Mucosa of descending colon (tissue), 3 donors: ENCODE measurements around the gene ROBO1. TPM values are rescaled to one million over a fixed set of nuclear protein-coding genes. Genes with fewer than 3 reads are reported as not detected.
"Not testable (repeated sequence)": the region's sequence is repeated elsewhere in the genome, so short reads cannot be mapped to it uniquely, and the experiment has no call there.

Source experiments
- ATAC-seq: fragments of 200-7000 bp; cut with Tn5 transposase; one replicate; pipeline ENCODE4 v1.9.1; 2020; ENCODE audit warnings: mild to moderate bottlenecking, moderate library complexity
- DNase-seq, 3 donors: peaks; one replicate each; pipeline ENCODE4 v3.0.0-alpha.2; 2020
- H3K36me3 ChIP-seq: fragments of 200-600 bp; one replicate; pipeline ENCODE4 v1.8.0; 2021; ENCODE audit warnings: low read depth, mild to moderate bottlenecking
- H3K4me1 ChIP-seq: fragments of 200-600 bp; one replicate; pipeline ENCODE4 v1.8.0; 2021; ENCODE audit warnings: low read depth, mild to moderate bottlenecking
- H3K4me3 ChIP-seq: fragments of 200-600 bp; one replicate; pipeline ENCODE4 v1.8.0; 2021; ENCODE audit warnings: mild to moderate bottlenecking
- H3K9me3 ChIP-seq: fragments of 200-600 bp; one replicate; pipeline ENCODE4 v1.8.0; 2021; ENCODE audit warnings: mild to moderate bottlenecking
- intact Hi-C, 2 donors: fragments of 100-400 bp; cut with DNase I in 1 of 2; cut with micrococcal nuclease in 1 of 2; formaldehyde crosslinking; loops; one replicate each; pipeline versions ENCODE4 v1.11.0 to v1.11.1; 2022; cut with DNase I, micrococcal nuclease
- total RNA-seq, 3 donors: library from RNA; stranded (reverse); fragmentation: NEBNext Ultra II Directional in 2 of 3; extraction: Animal tissue kit (Norgen Biotek cat#: 25700) in 2 of 3; gene quantifications; one replicate each; pipeline versions ENCODE4 v1.2.1 to v1.2.4, GENCODE V29; 2021 to 2023
- TF ChIP-seq, protein P1 (sequence below): fragments of 200-600 bp; IDR thresholded peaks from one replicate; pipeline ENCODE4 v1.8.0; 2022; ENCODE audit warnings: antibody characterized with exemption, mild to moderate bottlenecking
- donor health status: DM: no; HTN: no; CAD: no; lungs with moderate emphysema.
- donor health status: DM: no; HTN: no; CAD: no.
- donor health status: DM: no; HTN: yes; CAD: no.

ROBO1 gene
- total RNA-seq, 3 donors from 2014 or later, result 4.3 to 22.7 (median 10.1) TPM

DNA sequence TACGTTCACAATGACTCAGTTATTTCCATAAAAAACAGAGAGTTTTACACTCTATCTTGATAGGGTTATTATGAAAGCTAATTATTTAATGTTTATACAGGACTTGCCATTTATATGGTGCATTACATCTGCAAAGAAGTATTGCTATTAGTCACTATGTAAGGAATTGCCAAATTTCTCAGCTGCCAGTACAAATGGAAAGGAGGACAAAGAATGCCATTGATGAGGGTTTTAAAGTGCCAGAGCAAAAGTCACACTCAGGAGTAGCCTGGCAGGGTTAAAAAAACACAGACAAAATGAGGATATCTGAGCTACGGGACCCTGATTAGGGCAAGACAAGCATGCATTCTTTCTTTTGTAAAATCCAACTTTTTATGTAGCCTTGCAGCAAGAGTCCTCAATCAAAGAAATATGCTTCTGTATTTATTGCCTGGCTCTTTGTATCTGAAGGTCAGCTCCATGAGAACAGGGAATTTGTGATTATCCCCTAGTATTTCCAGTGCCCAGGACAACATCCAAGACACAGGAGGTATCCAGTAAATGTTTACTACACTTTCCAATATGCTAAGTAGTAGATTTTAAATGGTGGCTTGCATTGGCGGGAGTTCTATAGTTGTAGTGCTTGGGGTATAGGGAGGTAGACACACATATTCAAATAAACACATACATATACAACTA lies 1013.6 kb downstream of the ROBO1 start:
- ATAC-seq (no peak), DNase-seq (no peak)
- Histone ChIP-seq H3K4me1 (no peaks in the 10 kb centered on the region), H3K9me3 (no peaks in the 10 kb centered on the region), H3K4me3 (no peak overlapping the region), H3K36me3 (no peaks in the 10 kb centered on the region)
- intact Hi-C loops, result no loop called here
- TF ChIP-seq, protein P1, sequence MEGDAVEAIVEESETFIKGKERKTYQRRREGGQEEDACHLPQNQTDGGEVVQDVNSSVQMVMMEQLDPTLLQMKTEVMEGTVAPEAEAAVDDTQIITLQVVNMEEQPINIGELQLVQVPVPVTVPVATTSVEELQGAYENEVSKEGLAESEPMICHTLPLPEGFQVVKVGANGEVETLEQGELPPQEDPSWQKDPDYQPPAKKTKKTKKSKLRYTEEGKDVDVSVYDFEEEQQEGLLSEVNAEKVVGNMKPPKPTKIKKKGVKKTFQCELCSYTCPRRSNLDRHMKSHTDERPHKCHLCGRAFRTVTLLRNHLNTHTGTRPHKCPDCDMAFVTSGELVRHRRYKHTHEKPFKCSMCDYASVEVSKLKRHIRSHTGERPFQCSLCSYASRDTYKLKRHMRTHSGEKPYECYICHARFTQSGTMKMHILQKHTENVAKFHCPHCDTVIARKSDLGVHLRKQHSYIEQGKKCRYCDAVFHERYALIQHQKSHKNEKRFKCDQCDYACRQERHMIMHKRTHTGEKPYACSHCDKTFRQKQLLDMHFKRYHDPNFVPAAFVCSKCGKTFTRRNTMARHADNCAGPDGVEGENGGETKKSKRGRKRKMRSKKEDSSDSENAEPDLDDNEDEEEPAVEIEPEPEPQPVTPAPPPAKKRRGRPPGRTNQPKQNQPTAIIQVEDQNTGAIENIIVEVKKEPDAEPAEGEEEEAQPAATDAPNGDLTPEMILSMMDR, result no peak

DNA sequence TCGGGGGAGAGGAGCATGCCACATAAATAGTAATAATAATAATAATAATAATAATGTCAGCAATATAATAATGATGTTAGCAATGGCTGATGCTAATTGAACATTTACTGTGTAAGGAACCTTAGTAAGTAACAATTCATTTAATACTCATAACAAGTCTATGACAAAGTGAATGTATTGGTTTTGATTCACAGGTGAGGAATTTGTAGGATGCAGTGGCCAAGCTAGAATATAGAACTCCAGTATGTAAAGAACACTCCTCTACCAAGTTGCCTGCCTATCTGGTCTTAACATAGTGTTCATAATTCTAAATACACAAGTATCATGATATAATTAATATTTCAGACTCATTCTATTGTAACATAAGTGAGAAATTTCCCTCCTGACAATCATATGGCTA lies 1016.5 kb downstream of the ROBO1 start:
- ATAC-seq (no peak), DNase-seq (no peak)
- Histone ChIP-seq H3K4me1 (no peaks in the 10 kb centered on the region), H3K4me3 (no peak overlapping the region), H3K9me3 (no peaks in the 10 kb centered on the region), H3K36me3 (no peaks in the 10 kb centered on the region)
- intact Hi-C loops, result no loop called here
- TF ChIP-seq, protein P1, result no peak

DNA sequence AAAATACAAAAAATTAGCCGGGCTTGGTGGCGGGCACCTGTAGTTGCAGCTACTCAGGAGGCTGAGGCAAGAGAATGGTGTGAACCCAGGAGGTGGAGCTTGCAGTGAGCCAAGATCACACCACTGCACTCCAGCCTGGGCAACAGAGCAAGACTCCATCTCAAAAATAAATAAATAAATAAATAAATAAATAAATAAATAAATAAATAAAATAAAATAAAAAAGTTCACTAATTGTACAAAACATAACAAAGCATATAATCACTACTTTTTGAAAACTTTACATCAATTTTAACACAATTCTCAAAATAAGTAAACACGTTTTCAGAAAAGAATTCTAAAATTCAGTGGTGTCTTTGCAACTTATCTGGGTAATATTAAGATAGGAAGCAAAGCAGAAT lies 1017.5 kb downstream of the ROBO1 start:
- H3K4me1 ChIP-seq, DNase-seq, H3K4me3 ChIP-seq, ATAC-seq, H3K36me3 ChIP-seq, H3K9me3 ChIP-seq, intact Hi-C loops: not testable (repeated sequence)

DNA sequence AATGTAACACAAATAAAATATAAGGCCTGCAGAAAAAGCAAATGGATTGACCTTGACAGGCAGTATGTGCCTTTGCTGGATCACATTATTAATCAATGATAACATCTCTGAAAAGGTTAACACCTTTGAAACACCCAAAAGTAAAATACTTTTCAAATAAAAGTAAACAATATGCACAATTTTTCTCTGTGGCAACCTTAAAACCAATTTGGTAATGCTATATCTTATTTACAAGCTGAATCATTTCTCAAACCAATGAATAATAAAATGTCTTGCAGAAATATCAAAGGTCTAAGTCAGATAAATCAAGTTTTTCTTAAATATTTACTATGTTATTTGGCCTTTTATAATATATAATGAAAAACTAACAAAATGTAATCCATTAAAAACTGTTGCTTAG lies 1018.7 kb downstream of the ROBO1 start:
- Histone ChIP-seq H3K9me3 (no peaks in the 10 kb centered on the region), H3K36me3 (no peaks in the 10 kb centered on the region), H3K4me3 (no peak overlapping the region), H3K4me1 (no peaks in the 10 kb centered on the region)
- intact Hi-C loops, result no loop called here
- DNase-seq (no peak), ATAC-seq (no peak)
- TF ChIP-seq, protein P1, result no peak

DNA sequence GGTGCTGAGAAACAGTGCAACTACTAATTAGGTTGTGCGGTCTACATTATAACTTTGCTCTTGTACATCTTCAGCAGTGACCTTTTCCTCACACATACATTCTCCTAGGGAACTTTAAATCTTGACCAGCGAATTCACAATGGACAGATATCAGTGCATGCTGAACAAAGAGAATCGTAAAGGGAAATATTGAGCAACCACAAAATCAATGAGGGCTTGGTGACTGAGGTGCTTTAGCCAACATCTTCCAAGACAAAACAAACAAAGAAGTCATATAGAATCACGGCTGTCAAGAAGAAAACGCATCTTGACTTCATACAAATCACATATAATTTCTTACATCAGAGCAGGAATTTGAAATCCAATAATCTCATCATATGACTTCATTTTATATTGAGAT lies 1022.0 kb downstream of the ROBO1 start:
- H3K4me1 ChIP-seq, result no peaks in the 10 kb centered on the region
- no peak overlapping the region for H3K4me3 ChIP-seq
- ATAC-seq, result no peak
- intact Hi-C loops, result no loop called here
- TF ChIP-seq, protein P1, result no peak
- no peak for DNase-seq
- no peaks in the 10 kb centered on the region for H3K9me3 ChIP-seq
- H3K36me3 ChIP-seq, result no peaks in the 10 kb centered on the region

DNA sequence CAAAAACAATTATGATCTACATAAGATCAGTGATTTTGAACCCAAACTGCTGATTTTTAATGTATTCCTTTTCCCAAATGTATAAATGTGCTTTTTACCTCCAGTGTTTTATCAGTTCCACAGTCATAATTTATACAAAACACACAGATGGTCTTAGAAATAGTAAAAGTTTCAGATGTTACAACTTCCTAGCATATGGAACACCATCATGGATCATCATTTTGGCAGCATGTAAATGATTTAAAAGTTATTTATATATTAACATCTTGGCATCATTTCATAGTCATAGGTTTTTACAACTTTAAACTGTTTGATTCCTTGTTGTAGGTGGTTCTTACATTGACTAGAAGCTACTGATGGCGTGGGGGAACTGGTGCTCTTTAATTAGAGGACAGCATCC lies 1025.3 kb downstream of the ROBO1 start:
- Histone ChIP-seq H3K4me3 (no peak overlapping the region), H3K36me3 (no peaks in the 10 kb centered on the region), H3K4me1 (no peaks in the 10 kb centered on the region), H3K9me3 (no peaks in the 10 kb centered on the region)
- TF ChIP-seq, protein P1, result no peak
- DNase-seq, result no peak
- ATAC-seq, result no peak
- intact Hi-C loops, result no loop called here
